Esophagus squamous epithelium (tissue), 5 donors: ENCODE measurements around the gene CD300LG. TPM values are rescaled to one million over a fixed set of nuclear protein-coding genes. Genes with fewer than 3 reads are reported as not detected.

ENCODE experiments used
- DNase-seq: peaks from one replicate; lab custom pipeline; 2025; lab: John Stamatoyannopoulos, UW
- H3K27ac ChIP-seq, 4 donors: fragments of 200-600 bp; sonication (generic); one replicate each; pipeline ENCODE4 v1.5.1; 2016 to 2019; ENCODE audit warnings: mild to moderate bottlenecking in 1 of 4
- H3K27me3 ChIP-seq, 4 donors: fragments of 200-600 bp; sonication (generic); 1 replicate in 3 of 4; 2 replicates in 1 of 4; pipeline versions ENCODE4 v1.5.1 to v1.6.0; 2017 to 2021; ENCODE audit warnings: antibody characterized with exemption in 1 of 4
- H3K36me3 ChIP-seq, 3 donors: fragments of 200-600 bp; sonication (generic); one replicate each; pipeline ENCODE4 v1.5.1; 2016 to 2019
- H3K4me1 ChIP-seq, 3 donors: fragments of 200-600 bp; sonication (generic); one replicate each; pipeline ENCODE4 v1.5.1; 2017 to 2019
- H3K4me3 ChIP-seq, 4 donors: fragments of 200-600 bp; sonication (generic); 1 replicate in 3 of 4; 2 replicates in 1 of 4; pipeline ENCODE4 v1.5.1; 2016 to 2019; ENCODE audit warnings: mild to moderate bottlenecking in 2 of 4, moderate library complexity in 1 of 4
- H3K9me3 ChIP-seq, 3 donors: fragments of 200-600 bp; sonication (generic); one replicate each; pipeline ENCODE4 v1.5.1; 2016 to 2019
- CTCF ChIP-seq, 6 experiments: fragments of 450-650 bp in 4 of 6; fragments of 200-600 bp in 2 of 6; sonication (generic) in 2 of 6; IDR thresholded peaks; one replicate each; pipeline ENCODE4 v1.5.1; 2016 to 2019; ENCODE audit warnings: antibody characterized with exemption in 6 of 6, mild to moderate bottlenecking in 4 of 6, moderate library complexity in 4 of 6
- POLR2A ChIP-seq, 4 donors: fragments of 450-650 bp; IDR thresholded peaks; one replicate each; pipeline ENCODE4 v1.6.1; 2017; ENCODE audit warnings: antibody characterized with exemption in 4 of 4, mild to moderate bottlenecking in 4 of 4, moderate library complexity in 3 of 4
- WGBS, 2 donors: methylation state at CpG; one replicate each; pipeline ENCODE4 v1.1.5; 2018; 5-methylcytosine and 5-hydroxymethylcytosine counted together
- intact Hi-C: fragments of 100-400 bp; cut with DNase I; formaldehyde crosslinking; loops from one replicate; pipeline ENCODE4 v1.15.0; 2022
- total RNA-seq, 4 donors: library from RNA; depleted of rRNA; stranded (reverse); fragments of >200 nt; gene quantifications; one replicate each; pipeline ENCODE4 v1.1.0, GENCODE V29; 2016
- donor health status: DM: yes; HTN: yes; CAD: no.

The CD300LG gene
- total RNA-seq, 4 donors from 2014 or later, result 0.30 to 2.3 (median 0.94) TPM

- H3K36me3 ChIP-seq, result peaks cover 5 to 90% (median 7%) of the 10 kb centered on the region in 3 donors
These were observed 30.3 kb upstream of the CD300LG start for GRCh38 chr17:43816336-43817320.

GRCh38 chr17:43817826-43818225 lies 29.1 kb upstream of the CD300LG start:
- H3K27me3 ChIP-seq, result no peaks in the 10 kb centered on the region
- H3K27ac ChIP-seq, result no peak overlapping the region
- WGBS, 2 donors, result no CpG with 5 or more reads among the region's 9 CpGs
- peaks cover 5 to 91% (median 7%) of the 10 kb centered on the region in 3 donors for H3K36me3 ChIP-seq
- TF ChIP-seq CTCF (IDR thresholded peaks at IDR 0.05), result no peak
- no peak for DNase-seq
- intact Hi-C loops, result no loop called here
- peaks cover 0 to 13% (median 3%) of the 10 kb centered on the region in 3 donors for H3K4me1 ChIP-seq
- H3K9me3 ChIP-seq, result no peaks in the 10 kb centered on the region
- H3K4me3 ChIP-seq, result no peak overlapping the region

More at GRCh38 chr17:43816336-43817320, 30.3 kb upstream of the CD300LG start:
- no peak overlapping the region for H3K4me3 ChIP-seq
- no peaks in the 10 kb centered on the region for H3K27me3 ChIP-seq
- DNase-seq, result no peak
- intact Hi-C loops, result no loop called here
- no peak overlapping the region for H3K27ac ChIP-seq
- no peak for TF ChIP-seq CTCF (IDR thresholded peaks at IDR 0.05)
- TF ChIP-seq POLR2A (IDR thresholded peaks at IDR 0.05), result no peak
- no peaks in the 10 kb centered on the region for H3K9me3 ChIP-seq
- 74 to 96% methylated on average over 5 to 11 of the region's 24 CpGs for WGBS, 2 donors
- H3K4me1 ChIP-seq, result peaks cover 0 to 3% (median 0%) of the 10 kb centered on the region in 3 donors

GRCh38 chr17:43818966-43819365 lies 28.0 kb upstream of the CD300LG start:
- H3K9me3 ChIP-seq, result no peaks in the 10 kb centered on the region
- H3K27me3 ChIP-seq, result no peaks in the 10 kb centered on the region
- 88 to 90% methylated on average over 4 to 5 of the region's 5 CpGs for WGBS, 2 donors
- DNase-seq, result no peak
- H3K4me3 ChIP-seq, result no peak overlapping the region
- H3K36me3 ChIP-seq, result peaks cover 0 to 80% (median 1%) of the 10 kb centered on the region in 3 donors
- H3K27ac ChIP-seq, result no peak overlapping the region
- peaks cover 3 to 24% (median 6%) of the 10 kb centered on the region in 3 donors for H3K4me1 ChIP-seq
- intact Hi-C loops, result no loop called here
- TF ChIP-seq POLR2A (IDR thresholded peaks at IDR 0.05), result no peak
- no peak for TF ChIP-seq CTCF (IDR thresholded peaks at IDR 0.05)

- Histone ChIP-seq H3K36me3 (peaks cover 0 to 77% (median 0%) of the 10 kb centered on the region in 3 donors), H3K4me3 (no peak overlapping the region), H3K27ac (no peak overlapping the region), H3K9me3 (no peaks in the 10 kb centered on the region), H3K27me3 (no peaks in the 10 kb centered on the region), H3K4me1 (peaks cover 3 to 23% (median 6%) of the 10 kb centered on the region in 3 donors)
- 95 to 98% methylated on average over 8 to 9 of the region's 14 CpGs for WGBS, 2 donors
- DNase-seq, result no peak
- TF ChIP-seq CTCF (IDR thresholded peaks at IDR 0.05) (no peak), POLR2A (IDR thresholded peaks at IDR 0.05) (no peak)
- intact Hi-C loops, result no loop called here
These were observed 26.2 kb upstream of the CD300LG start for GRCh38 chr17:43820759-43821158.
